Kidney tubule cell (primary cell): ENCODE data around the gene FOLR1.
A peak's percentile ranks its signal among the peaks of the same experiment; 100 is the strongest.

ENCODE experiments used
- DNase-seq: peaks from one replicate; pipeline ENCODE4 v3.0.0-alpha.2; 2018; ENCODE audit warnings: low spot score

FOLR1 gene

DNA sequence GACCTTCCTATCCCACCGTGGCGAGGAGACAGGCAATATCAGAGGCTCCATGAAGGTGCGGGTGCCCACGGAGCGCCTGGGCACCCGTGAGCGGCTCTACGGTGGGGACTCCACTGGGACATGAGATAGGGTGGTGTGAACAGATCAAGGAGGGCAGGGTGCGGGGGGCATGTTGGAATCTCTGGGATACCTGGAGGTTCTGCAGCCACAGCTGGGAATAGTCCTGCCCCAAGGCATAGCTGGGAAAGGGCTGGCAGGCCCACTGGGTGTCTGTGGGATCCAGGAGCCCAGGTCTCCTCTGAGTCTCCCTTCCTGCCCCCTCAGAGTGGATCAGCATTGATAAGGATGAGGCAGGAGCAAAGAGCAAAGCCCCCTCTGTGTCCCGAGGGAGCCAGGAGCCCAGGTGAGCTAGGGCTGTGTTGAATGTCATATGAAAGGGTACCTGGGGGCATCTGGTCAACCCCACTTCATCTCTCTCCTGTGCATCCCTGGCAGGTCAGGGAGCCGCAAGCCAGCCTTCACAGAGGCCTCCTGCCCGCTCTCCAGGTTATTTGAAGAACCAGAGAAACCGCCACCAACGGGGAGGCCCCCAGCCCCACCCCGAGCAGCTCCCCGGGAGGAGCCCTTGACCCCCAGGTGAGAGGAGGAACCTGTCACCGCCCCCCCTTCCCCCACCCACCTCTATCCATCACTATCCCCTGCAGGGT, 43.6 kb downstream of the FOLR1 start:
- DNase-seq, result no peak

DNA sequence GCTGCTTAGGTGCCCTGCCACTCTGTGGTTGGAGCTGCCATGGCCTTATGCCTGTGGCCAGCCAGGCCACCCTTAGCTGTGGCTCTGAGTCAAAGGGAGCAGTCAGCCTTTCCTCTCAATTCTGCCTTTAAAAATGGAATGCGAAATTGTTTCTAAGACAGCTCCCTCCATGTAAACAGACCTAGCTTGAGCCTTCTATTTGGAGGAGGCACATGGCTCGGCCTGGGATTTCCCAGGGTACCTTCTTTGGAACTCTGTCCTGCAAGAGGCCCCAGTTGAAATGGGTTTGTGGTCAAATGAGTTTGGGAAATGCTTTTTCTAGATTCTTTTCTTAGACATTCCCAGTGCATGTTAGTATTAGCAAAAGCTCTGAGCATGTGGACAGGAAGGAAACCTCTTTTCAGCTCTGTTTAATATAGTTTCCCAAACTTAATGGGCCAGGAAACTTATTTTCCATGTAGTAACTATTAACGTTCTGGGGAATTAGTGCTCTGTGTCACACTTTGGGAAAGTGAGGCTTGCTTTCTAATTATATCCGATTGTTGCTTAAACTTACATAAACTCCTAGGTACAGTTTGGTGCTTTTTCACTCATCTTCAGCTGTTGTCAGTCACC, 44.2 kb downstream of the FOLR1 start:
- DNase-seq, result no peak

DNA sequence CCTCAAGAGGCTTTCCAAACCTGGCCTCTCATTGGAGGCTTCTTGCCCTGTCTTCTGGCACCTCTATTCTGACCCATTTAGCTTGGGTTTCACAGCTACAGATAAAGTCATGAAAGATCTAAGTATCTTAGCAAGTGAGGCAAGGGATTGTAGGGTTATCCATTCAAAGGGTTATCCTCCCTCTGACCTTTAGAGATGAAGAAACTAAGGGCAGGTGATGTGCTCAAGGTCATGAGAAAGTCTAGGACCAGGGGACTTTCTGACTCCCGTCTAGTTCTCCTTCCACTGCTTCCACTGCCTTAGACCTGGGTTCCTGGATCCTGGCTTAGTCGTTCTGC, 44.8 kb downstream of the FOLR1 start:
- DNase-seq, result no peak

DNA sequence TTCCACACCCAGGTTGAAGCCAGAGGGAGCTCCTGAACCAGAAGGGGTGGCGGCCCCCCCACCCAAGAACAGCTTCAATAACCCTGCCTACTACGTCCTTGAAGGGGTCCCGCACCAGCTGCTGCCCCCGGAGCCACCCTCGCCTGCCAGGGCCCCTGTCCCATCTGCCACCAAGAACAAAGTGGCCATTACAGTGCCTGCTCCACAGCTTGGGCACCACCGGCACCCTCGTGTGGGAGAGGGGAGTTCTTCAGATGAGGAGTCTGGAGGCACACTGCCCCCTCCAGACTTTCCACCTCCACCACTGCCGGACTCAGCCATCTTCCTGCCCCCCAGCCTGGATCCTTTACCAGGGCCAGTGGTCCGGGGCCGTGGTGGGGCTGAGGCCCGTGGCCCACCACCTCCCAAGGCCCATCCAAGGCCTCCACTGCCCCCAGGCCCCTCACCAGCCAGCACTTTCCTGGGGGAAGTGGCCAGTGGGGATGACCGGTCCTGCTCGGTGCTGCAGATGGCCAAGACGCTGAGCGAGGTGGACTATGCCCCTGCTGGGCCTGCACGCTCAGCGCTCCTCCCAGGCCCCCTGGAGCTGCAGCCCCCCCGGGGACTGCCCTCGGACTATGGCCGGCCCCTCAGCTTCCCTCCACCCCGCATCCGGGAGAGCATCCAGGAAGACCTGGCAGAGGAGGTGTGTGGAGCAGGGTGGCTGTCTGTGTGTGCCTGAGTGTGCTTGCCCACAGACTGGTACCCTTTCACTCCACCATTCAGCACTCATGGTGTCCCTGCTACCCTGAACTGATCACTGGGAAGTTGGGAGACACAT, 45.4 kb downstream of the FOLR1 start:
- no peak for DNase-seq

DNA sequence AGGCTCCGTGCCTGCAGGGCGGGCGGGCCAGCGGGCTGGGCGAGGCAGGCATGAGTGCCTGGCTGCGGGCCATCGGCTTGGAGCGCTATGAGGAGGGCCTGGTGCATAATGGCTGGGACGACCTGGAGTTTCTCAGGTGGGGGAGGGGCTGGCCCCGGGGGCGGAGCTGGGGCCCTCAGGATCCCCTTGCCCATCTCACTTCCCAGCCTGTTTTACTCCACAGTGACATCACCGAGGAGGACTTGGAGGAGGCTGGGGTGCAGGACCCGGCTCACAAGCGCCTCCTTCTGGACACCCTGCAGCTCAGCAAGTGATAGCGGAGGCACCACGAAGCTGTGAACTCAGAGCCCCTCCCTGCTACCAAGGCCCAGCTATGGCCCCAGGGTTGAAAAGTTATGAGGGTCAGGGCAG, 46.1 kb downstream of the FOLR1 start:
- DNase-seq, result peak; percentile 66

DNA sequence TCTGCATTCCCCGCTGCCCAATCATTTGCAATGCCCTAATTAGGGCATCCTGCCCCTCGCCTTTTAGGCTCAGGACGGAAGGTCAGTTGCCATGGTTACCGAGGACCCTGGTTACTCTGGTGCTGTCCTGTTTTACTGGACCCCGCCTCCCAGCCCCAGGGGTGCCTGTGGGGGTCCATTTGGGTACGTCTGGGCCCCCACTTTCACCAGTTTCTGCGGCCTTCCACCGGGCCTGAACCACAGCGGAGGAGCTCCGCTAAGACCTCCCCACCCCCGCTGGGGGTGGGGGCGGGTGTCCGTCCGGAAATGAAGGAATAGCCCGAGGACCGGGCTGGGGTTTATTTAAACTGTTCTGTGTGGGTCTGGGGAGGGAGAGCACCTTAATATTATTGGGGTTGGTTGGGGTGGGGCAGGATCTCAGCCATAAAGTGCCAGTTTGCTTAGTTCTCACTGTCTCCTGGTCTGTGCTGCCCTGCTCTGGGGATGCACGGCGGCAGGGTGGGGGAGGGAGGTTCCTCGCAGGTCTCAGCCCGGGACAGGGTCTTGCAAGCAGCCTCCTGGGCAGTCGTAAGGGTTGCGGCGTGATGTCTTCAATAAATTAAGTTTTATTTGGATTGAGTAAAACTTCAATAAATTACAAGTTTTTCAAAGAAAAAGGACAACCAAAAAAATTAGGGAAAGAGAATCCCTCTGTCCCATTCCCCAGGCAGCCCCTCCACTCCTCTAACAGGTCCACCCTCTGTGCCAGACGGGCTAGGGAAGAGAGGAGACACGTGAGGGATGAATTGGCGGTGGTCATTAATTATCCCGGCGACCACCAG, 46.8 kb downstream of the FOLR1 start:
- DNase-seq, result no peak

DNA sequence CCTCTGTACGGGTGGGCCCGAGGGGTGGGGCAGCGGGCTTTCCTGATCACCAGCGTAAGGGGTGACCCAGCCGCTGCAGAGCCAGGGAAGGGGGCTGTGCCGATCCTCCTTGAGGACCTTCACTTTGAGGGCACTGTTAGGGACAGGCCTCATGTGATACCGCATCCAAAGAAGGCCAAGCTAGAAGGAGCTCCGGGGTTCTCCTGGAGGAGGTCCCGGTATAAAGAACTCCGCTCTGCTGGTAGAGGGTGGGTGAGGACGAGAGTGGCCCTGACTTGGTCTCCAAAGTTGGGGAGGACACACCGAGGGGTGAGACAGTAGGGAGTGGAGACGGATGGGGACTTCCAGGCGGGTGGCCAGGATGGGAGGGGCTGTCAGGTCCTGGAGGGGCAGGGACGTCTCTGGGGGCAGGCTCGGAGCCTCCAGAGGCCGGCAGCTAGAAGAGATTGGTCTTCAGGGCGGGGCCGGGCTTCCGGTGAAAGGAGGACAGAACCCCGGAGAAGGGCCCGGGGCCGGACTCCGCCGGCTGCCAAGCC, 47.4 kb downstream of the FOLR1 start:
- DNase-seq, result peak; percentile 64

DNA sequence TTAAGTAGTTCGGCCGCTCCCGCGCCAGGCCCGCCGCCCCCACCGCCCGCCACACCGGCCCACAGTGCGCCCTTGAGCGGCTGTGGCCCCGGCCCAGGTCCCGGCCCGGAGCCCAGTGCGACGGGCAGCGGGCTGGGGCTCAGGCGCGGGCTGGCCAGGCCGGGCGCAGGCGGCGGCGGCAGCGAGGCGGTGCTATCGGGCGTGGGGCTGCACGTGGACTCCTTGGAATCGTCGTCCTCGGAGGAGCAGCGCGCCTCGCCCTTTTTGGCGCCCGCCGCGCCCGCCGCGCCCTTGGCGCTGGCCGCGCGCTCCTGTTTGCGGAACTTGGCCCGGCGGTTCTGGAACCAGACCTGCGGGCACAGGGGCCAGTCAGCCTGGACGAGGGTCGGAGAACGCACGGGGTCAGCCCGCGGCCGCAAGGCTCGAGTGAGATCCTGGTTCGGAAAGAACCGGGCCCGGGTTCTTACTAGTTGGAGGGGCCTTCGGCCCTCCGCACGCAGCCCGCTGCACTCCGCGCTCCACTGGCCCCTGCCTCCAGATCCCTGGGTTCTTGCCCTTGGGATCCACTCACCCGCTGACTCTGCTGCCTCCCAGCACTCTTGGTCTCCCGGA, 48.0 kb downstream of the FOLR1 start:
- no peak for DNase-seq

DNA sequence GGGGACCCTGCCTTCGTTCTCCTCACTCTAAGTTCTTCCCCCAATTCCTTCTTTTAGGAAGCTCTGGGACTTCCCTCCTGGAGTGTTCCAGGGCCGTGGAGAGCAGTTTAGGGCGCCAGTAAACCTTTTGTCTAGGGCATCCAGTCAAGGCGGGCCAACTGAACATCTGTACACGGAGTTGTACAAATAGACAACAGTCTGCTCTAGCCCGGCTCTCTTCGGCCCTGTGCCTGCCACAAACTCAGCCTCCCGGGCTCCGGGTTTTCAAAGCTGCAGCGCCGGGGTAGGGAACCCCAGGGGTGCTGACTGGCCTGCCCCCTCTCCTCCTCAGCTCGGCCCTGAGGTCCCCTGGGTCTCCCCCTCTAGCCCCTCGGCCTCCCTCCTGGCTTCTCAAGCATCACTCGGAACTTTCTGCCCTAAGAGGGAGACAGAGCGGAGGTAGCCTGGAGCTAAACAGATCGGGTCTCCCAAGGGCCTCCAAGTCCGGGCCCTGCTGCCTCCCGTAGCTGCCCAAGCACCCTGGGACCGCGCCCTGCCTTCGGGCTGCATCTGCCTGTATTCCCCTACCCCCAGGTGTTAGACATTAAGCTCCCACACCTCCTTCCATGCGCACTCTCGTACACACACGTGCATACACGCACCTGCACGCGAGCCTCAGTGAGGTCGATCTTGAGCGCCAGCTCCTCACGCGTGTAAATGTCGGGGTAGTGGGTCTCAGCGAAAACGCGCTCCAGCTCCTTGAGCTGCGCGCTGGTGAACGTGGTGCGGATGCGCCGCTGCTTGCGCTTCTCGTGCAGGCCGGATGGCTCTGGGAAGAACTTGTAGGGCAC, 48.7 kb downstream of the FOLR1 start:
- peak; percentile 8 for DNase-seq

DNA sequence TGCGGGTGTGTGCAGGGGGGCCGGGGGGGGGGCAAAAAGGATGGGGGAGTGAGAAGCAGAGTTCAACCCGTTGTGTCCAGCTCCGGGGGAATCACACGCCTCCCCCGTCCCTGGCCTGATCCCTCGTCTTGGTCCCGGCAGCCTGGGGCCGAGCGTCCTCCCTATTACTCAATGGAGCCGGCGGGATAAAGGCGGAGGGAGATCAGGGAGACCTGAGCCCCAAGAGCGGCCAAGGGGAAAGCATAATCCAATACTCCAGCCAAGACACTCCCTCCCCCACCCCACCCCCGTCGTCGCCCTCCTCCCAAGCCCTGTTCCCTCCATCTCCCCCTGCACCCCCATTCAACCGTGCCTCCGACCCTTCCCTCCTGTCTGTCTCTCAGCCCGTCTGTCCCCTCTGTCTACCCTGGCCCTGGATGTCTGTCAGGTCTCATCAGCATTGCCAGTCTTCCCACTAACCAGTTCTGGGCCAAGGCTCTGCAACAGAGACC, 49.4 kb downstream of the FOLR1 start:
- DNase-seq, result no peak

DNA sequence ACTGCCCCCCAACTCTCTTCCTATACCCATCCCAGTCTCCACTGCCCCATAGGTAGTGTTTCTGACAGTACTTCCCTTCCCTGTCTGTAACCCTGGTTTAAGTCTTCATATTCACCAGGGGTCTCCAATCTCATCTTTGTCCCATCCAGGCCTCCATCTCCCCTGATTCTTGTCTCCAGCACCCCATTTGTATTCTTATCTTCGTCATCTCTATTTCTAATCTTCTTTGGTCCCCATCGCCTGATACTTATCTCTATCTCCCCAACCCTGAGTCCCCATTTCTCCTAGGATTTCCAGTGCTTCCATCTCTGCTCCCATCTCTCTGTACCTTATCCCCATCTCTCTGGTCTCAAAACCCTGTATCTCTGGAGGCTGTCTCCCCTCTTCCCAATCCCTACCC, 50.2 kb downstream of the FOLR1 start:
- DNase-seq, result no peak

DNA sequence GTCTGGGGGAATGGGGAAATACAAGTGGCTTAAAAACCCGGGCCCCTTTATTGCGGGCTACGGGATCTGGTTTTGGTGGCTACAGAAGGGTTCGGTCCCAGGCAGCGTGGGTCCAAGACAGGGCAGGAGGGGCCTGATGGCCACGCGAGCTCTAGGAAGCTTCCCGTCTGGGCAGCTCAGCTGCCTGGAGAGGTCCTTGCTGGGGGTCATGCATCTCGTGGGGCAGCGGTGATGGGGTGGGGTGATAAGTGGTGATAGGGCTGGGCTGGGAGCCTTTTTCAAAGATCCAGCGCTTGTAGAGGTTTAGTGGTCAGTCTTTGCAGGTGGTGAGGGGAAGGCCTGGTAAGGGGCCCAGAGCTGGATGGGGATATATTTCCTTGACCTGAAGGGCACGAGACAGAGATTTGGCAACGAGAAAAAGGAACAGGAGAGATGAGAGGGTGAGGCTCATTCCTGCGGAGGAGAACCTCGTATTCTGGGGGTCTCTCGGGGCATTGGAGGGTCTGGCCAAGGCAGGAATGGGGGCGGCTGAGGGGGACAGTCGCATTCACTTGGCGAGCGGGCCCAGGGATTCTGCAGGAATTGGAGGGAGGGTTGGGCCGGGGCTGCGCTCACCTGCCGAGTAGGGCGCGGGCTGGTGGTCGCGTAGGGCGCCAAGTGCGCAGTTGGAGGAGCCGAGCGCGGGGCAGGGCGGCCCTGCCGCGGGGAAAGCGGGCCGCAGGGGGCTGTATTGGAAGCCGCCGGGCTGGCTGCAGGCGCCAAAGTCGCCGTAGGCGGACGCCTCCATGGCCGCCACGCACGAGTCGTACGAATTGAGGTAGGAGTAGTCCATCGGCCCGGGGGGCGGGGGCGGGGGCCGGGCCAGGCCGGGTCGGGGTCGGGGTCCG, 51.5 kb downstream of the FOLR1 start:
- DNase-seq, result no peak

DNA sequence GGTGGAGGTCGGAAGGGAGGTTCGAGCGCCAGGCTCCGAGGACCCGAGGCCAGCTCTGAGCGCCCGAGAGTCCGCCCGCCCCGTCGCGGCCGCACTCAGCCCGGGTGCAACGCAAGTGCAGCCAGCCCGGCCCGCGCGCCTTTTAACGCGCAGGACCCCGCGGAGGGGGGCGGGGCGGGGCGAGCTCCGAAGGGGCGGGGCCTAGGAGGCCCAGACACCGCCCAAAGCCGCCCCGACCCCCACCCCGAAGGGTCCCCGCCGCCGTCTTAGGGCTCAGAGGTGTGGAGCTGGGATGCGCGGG, 52.1 kb downstream of the FOLR1 start, which contains the start of gene PHOX2A:
Gene PHOX2A, minus strand, starts transcription at position 117 of the 301 bp plus-strand sequence. CDS start 172 bp downstream, outside the sequence.
- DNase-seq, result no peak

DNA sequence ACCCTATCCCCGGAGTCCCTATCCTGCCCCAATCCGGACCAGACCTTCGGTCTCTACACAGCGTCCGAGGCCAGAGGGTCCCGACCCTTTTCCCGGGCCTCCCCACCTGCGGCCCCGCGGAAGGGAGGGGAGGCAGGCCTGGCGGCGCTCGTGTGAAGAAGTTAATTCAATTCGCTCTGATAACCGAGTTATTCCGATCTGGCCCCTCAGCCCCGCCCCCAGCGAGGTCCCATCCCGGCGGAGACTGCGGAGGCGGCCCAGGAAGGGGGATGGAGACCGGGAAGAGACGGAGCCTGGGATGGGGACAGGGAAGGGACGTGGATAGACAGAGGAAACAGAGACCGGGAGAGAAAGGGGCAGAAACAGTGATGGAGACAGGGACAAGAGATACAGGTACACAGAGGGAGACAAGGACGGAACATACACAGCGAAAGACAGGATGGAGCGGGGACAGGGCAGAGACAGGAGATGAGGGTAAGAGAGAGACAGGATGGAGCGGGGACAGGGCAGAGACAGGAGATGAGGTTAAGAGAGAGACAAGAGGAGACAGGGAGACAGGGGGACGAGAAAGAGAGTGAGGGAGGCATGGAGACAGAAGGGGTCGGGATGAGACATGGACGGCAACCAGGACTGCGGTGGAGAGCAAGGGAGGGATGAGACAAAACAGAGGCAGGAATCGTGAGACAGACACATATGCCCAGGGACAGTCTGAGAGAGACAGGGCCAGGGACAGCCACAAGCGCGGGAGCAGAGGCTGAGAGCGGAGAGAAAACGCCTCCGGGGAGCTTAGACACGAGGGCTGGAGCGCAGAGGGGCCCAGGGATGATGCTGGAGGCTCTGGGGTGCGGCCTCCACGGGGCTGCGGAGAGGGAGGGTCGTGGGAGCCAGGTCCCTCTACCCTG, 52.7 kb downstream of the FOLR1 start:
- DNase-seq, result no peak

DNA sequence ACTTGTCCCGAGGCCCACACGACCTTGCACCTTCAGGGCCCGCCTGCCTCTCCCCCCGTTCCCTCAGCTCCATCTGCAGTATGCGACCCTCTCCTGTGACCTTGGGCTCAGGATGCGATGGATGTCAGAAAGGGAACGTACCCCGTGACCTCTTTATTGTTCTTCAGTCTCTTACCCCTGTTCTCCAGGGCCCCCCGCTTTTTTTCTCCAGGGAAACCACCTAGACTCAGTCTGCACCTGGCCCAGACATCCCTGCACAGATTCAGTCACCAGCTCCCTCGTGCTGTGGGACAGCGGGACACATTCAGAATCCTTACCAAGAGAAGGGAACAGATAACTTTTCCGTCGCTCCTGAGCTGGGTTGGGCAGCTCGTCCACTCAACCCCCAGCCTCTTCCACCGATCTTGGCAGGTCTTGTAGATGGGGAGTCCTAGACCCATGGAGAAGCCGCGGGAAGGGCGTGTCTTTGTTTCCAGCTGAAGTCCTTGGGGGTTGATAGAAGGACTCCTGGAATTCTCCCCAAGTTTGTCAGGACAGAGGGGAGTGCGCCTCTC, 53.4 kb downstream of the FOLR1 start:
- DNase-seq, result no peak
